LNCaP clone FGC (cell line): ENCODE results near the gene DIO3.
"Not testable (repeated sequence)": the region's sequence is repeated elsewhere in the genome, so short reads cannot be mapped to it uniquely, and the experiment has no call there.

ENCODE experiments used
- DNase-seq: peaks from one replicate; pipeline ENCODE4 v3.0.0-alpha.2; 2011; ENCODE audit warnings: low read depth
- H3K4me3 ChIP-seq: 2 replicates; pipeline ENCODE4 v1.5.1; 2011; ENCODE audit warnings: mild to moderate bottlenecking, low read depth, low read length, control low read depth
- CTCF ChIP-seq: IDR thresholded peaks from 2 replicates; pipeline ENCODE4 v1.5.1; 2012; ENCODE audit warnings: mild to moderate bottlenecking; ENCODE audit not compliant: control insufficient read depth, insufficient read depth; ENCODE audit errors: extremely low read depth

The DIO3 gene

GRCh38 chr14:101564444-101564776, 3.1 kb downstream of the DIO3 start:
- H3K4me3 ChIP-seq: no peak overlapping the region
- DNase-seq: no peak
- no peak for TF ChIP-seq CTCF

- H3K4me3 ChIP-seq: no peak overlapping the region
- DNase-seq: no peak
- TF ChIP-seq CTCF: no peak
Measured at GRCh38 chr14:101564819-101565698, 3.8 kb downstream of the DIO3 start.

GRCh38 chr14:101567252-101567651, 6.0 kb downstream of the DIO3 start:
- no peak for TF ChIP-seq CTCF

GRCh38 chr14:101571004-101571403, 9.7 kb downstream of the DIO3 start:
- no peak overlapping the region for H3K4me3 ChIP-seq
- no peak for DNase-seq
- TF ChIP-seq CTCF: no peak

More at GRCh38 chr14:101567252-101567651, 6.0 kb downstream of the DIO3 start:
- H3K4me3 ChIP-seq: no peak overlapping the region
- no peak for DNase-seq

GRCh38 chr14:101572526-101572925, 11.2 kb downstream of the DIO3 start:
- not testable (repeated sequence) for DNase-seq, H3K4me3 ChIP-seq

GRCh38 chr14:101573289-101573688, 12.0 kb downstream of the DIO3 start:
- H3K4me3 ChIP-seq: no peak overlapping the region
- DNase-seq: no peak
- TF ChIP-seq CTCF: no peak

- H3K4me3 ChIP-seq: no peak overlapping the region
- TF ChIP-seq CTCF: no peak
- DNase-seq: no peak
Measured at GRCh38 chr14:101575581-101575980, 14.3 kb downstream of the DIO3 start.
